ENCODE results near the gene PFN2. TPM values are rescaled to one million over a fixed set of nuclear protein-coding genes. Genes with fewer than 3 reads are reported as not detected.
"Not testable (repeated sequence)": the region's sequence is repeated elsewhere in the genome, so short reads cannot be mapped to it uniquely, and the experiment has no call there.

Gene PFN2
- total RNA-seq, 1 donor: 204 TPM

- H3K9me3 ChIP-seq (ENCODE audit: low read depth, low read length): peaks cover 4% of the 10 kb centered on the region
- H3K4me1 ChIP-seq (ENCODE audit: insufficient read depth, low read length): peaks cover 19% of the 10 kb centered on the region
- no peaks in the 10 kb centered on the region for H3K27me3 ChIP-seq (ENCODE audit: insufficient read depth, low read length)
- DNase-seq (ENCODE audit: insufficient read length, low spot score, missing footprints): no peak
- H3K4me3 ChIP-seq (ENCODE audit: insufficient read depth, low read length): no peak overlapping the region
- peaks cover 2% of the 10 kb centered on the region for H3K36me3 ChIP-seq (ENCODE audit: insufficient read depth, low read length)
- peaks cover 10% of the 10 kb centered on the region for H3K79me2 ChIP-seq (ENCODE audit: insufficient read depth, low read length)
- H4K20me1 ChIP-seq (ENCODE audit: insufficient read depth, low read length): peaks cover 2% of the 10 kb centered on the region
- no peak overlapping the region for H2AFZ ChIP-seq (ENCODE audit: low read length)
- TF ChIP-seq CTCF (IDR thresholded peaks at IDR 0.05; ENCODE audit: extremely low read depth, low read depth, low read length): no peak
- H3K27ac ChIP-seq (ENCODE audit: low read depth, low read length): no peak overlapping the region
- no peak overlapping the region for H3K4me2 ChIP-seq (ENCODE audit: insufficient read depth, low read length)
These were observed 28.3 kb downstream of the PFN2 start for GRCh38 chr3:149942409-149942808.

- no peak for DNase-seq (ENCODE audit: insufficient read length, low spot score, missing footprints)
- no peak overlapping the region for H2AFZ ChIP-seq (ENCODE audit: low read length)
- peaks cover 10% of the 10 kb centered on the region for H3K79me2 ChIP-seq (ENCODE audit: insufficient read depth, low read length)
- no peak overlapping the region for H3K4me3 ChIP-seq (ENCODE audit: insufficient read depth, low read length)
- no peak for TF ChIP-seq CTCF (IDR thresholded peaks at IDR 0.05; ENCODE audit: extremely low read depth, low read depth, low read length)
- peaks cover 4% of the 10 kb centered on the region for H3K9me3 ChIP-seq (ENCODE audit: low read depth, low read length)
- H3K36me3 ChIP-seq (ENCODE audit: insufficient read depth, low read length): peaks cover 2% of the 10 kb centered on the region
- H3K4me2 ChIP-seq (ENCODE audit: insufficient read depth, low read length): no peak overlapping the region
- peaks cover 19% of the 10 kb centered on the region for H3K4me1 ChIP-seq (ENCODE audit: insufficient read depth, low read length)
- H4K20me1 ChIP-seq (ENCODE audit: insufficient read depth, low read length): peaks cover 2% of the 10 kb centered on the region
- no peak overlapping the region for H3K27ac ChIP-seq (ENCODE audit: low read depth, low read length)
- no peaks in the 10 kb centered on the region for H3K27me3 ChIP-seq (ENCODE audit: insufficient read depth, low read length)
These were observed 28.7 kb downstream of the PFN2 start for GRCh38 chr3:149941946-149942345.

GRCh38 chr3:149941186-149941585 lies 29.5 kb downstream of the PFN2 start:
- Histone ChIP-seq H3K4me2 (ENCODE audit: insufficient read depth, low read length) (peak overlapping the region; percentile 6), H3K79me2 (ENCODE audit: insufficient read depth, low read length) (peaks cover 10% of the 10 kb centered on the region), H3K4me1 (ENCODE audit: insufficient read depth, low read length) (peaks cover 19% of the 10 kb centered on the region), H2AFZ (ENCODE audit: low read length) (no peak overlapping the region), H4K20me1 (ENCODE audit: insufficient read depth, low read length) (peaks cover 2% of the 10 kb centered on the region), H3K27me3 (ENCODE audit: insufficient read depth, low read length) (no peaks in the 10 kb centered on the region), H3K4me3 (ENCODE audit: insufficient read depth, low read length) (no peak overlapping the region), H3K36me3 (ENCODE audit: insufficient read depth, low read length) (peaks cover 2% of the 10 kb centered on the region), H3K9me3 (ENCODE audit: low read depth, low read length) (peaks cover 4% of the 10 kb centered on the region), H3K27ac (ENCODE audit: low read depth, low read length) (no peak overlapping the region)
- no peak for TF ChIP-seq CTCF (IDR thresholded peaks at IDR 0.05; ENCODE audit: extremely low read depth, low read depth, low read length)
- DNase-seq (ENCODE audit: insufficient read length, low spot score, missing footprints): no peak

GRCh38 chr3:149938392-149939055 lies 32.2 kb downstream of the PFN2 start:
- not testable (repeated sequence) for H2AFZ ChIP-seq (ENCODE audit: low read length); H4K20me1 ChIP-seq (ENCODE audit: insufficient read depth, low read length); H3K36me3 ChIP-seq (ENCODE audit: insufficient read depth, low read length); H3K9me3 ChIP-seq (ENCODE audit: low read depth, low read length); H3K4me3 ChIP-seq (ENCODE audit: insufficient read depth, low read length); H3K79me2 ChIP-seq (ENCODE audit: insufficient read depth, low read length); DNase-seq (ENCODE audit: insufficient read length, low spot score, missing footprints); H3K27me3 ChIP-seq (ENCODE audit: insufficient read depth, low read length)
- H3K4me1 ChIP-seq (ENCODE audit: insufficient read depth, low read length): peaks cover 23% of the 10 kb centered on the region
- H3K27ac ChIP-seq (ENCODE audit: low read depth, low read length): peak overlapping the region; percentile 15
- peak overlapping the region; percentile 8 for H3K4me2 ChIP-seq (ENCODE audit: insufficient read depth, low read length)
